IPS-18c (cell line): ENCODE results near the gene BCL11A.

Experiments used
- H3K4me3 ChIP-seq: 2 replicates; pipeline ENCODE4 v1.7.0; 2013; ENCODE audit warnings: low read depth, mild to moderate bottlenecking, low read length, moderate library complexity; ENCODE audit not compliant: insufficient read depth
- H3K9me3 ChIP-seq: one replicate; pipeline ENCODE4 v1.6.1; 2013; ENCODE audit warnings: mild to moderate bottlenecking, low read length, moderate library complexity; ENCODE audit not compliant: control insufficient read depth, insufficient read depth

The BCL11A gene

GRCh38 chr2:60567096-60567495 lies 13.6 kb upstream of the BCL11A start:
- H3K9me3 ChIP-seq: no peaks in the 10 kb centered on the region
- H3K4me3 ChIP-seq: no peak overlapping the region

- no peak overlapping the region for H3K4me3 ChIP-seq
- no peaks in the 10 kb centered on the region for H3K9me3 ChIP-seq
Observed at GRCh38 chr2:60565472-60565871, 12.0 kb upstream of the BCL11A start.

GRCh38 chr2:60560734-60561644 lies 7.5 kb upstream of the BCL11A start:
- no peak overlapping the region for H3K4me3 ChIP-seq
- no peaks in the 10 kb centered on the region for H3K9me3 ChIP-seq

- no peaks in the 10 kb centered on the region for H3K9me3 ChIP-seq
- no peak overlapping the region for H3K4me3 ChIP-seq
Observed at GRCh38 chr2:60559880-60560279, 6.4 kb upstream of the BCL11A start.

- H3K9me3 ChIP-seq: no peaks in the 10 kb centered on the region
- no peak overlapping the region for H3K4me3 ChIP-seq
Observed at GRCh38 chr2:60558536-60558935, 5.1 kb upstream of the BCL11A start.

- Histone ChIP-seq H3K4me3 (peak overlapping the region; percentile 49; the same call in 1 of the 2 replicates), H3K9me3 (no peaks in the 10 kb centered on the region)
Observed at GRCh38 chr2:60557486-60557864, 4.0 kb upstream of the BCL11A start.

- H3K4me3 ChIP-seq: peak overlapping the region; percentile 49
- no peaks in the 10 kb centered on the region for H3K9me3 ChIP-seq
Observed at GRCh38 chr2:60556576-60557485, 3.4 kb upstream of the BCL11A start.

- no peaks in the 10 kb centered on the region for H3K9me3 ChIP-seq
- peak overlapping the region; percentile 49 for H3K4me3 ChIP-seq
Observed at GRCh38 chr2:60556175-60556574, 2.7 kb upstream of the BCL11A start.

GRCh38 chr2:60555783-60556139 lies 2.3 kb upstream of the BCL11A start:
- Histone ChIP-seq H3K4me3 (peak overlapping the region; percentile 79), H3K9me3 (no peaks in the 10 kb centered on the region)

GRCh38 chr2:60555066-60555782 lies 1.8 kb upstream of the BCL11A start:
- peak overlapping the region; percentile 79 for H3K4me3 ChIP-seq

GRCh38 chr2:60554646-60555065 lies 1.2 kb upstream of the BCL11A start:
- H3K4me3 ChIP-seq: peak overlapping the region; percentile 79
- no peaks in the 10 kb centered on the region for H3K9me3 ChIP-seq

More at GRCh38 chr2:60555066-60555782, 1.8 kb upstream of the BCL11A start:
- no peaks in the 10 kb centered on the region for H3K9me3 ChIP-seq

- Histone ChIP-seq H3K4me3 (peak overlapping the region; percentile 79), H3K9me3 (no peaks in the 10 kb centered on the region)
Observed at GRCh38 chr2:60554074-60554645, 706 bp upstream of the BCL11A start.

- H3K4me3 ChIP-seq: peak overlapping the region; percentile 84
Observed at GRCh38 chr2:60552851-60553494, 481 bp downstream of the BCL11A start.

GRCh38 chr2:60552078-60552850 lies 1.2 kb downstream of the BCL11A start:
- Histone ChIP-seq H3K9me3 (no peaks in the 10 kb centered on the region), H3K4me3 (peak overlapping the region; percentile 84)

More at GRCh38 chr2:60552851-60553494, 481 bp downstream of the BCL11A start:
- H3K9me3 ChIP-seq: no peaks in the 10 kb centered on the region

- H3K9me3 ChIP-seq: no peaks in the 10 kb centered on the region
Observed at GRCh38 chr2:60551240-60552077, 2.0 kb downstream of the BCL11A start.

More at GRCh38 chr2:60551240-60552077, 2.0 kb downstream of the BCL11A start:
- H3K4me3 ChIP-seq: peak overlapping the region; percentile 84
